UCSD-AML1 (cell line): Measurements from ENCODE around the gene DPEP2.
"Not testable (repeated sequence)": the region's sequence is repeated elsewhere in the genome, so short reads cannot be mapped to it uniquely, and the experiment has no call there.

Experiments used
- DNase-seq: peaks from one replicate; lab custom pipeline; 2025; ENCODE audit not compliant: unreplicated experiment; lab: John Stamatoyannopoulos, UW

Gene DPEP2, protein sequence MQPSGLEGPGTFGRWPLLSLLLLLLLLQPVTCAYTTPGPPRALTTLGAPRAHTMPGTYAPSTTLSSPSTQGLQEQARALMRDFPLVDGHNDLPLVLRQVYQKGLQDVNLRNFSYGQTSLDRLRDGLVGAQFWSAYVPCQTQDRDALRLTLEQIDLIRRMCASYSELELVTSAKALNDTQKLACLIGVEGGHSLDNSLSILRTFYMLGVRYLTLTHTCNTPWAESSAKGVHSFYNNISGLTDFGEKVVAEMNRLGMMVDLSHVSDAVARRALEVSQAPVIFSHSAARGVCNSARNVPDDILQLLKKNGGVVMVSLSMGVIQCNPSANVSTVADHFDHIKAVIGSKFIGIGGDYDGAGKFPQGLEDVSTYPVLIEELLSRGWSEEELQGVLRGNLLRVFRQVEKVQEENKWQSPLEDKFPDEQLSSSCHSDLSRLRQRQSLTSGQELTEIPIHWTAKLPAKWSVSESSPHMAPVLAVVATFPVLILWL

GRCh38 chr16:67998779-67999688 is at the start of gene DPEP2:
Gene DPEP2, minus strand, starts transcription at chr16:67999484. Its CDS starts 6,272 bp downstream, at chr16:67993212.
- DNase-seq = peak; percentile 37

- DNase-seq = no peak
These were observed 48.7 kb upstream of the DPEP2 start for GRCh38 chr16:68047987-68048386.

DNA sequence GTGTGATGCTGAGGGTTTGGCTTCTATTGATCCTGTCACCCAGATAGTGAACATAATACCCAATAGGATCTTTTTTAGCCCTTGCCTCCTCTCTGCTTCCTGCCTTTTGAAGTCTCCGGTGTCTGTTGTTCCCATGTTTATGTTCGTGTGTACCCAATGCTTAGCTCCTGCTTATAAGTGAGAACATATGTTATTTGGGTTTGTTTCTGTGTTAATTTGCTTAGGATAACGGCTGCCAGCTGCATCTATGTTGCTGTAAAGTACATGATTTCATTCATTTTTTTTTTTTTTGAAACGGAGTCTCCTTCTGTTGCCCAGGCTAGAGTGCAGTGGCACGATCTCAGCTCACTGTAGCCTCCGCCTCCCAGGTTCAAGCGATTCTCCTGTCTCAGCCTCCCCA is 46.8 kb upstream of the DPEP2 start:
- DNase-seq = no peak

DNA sequence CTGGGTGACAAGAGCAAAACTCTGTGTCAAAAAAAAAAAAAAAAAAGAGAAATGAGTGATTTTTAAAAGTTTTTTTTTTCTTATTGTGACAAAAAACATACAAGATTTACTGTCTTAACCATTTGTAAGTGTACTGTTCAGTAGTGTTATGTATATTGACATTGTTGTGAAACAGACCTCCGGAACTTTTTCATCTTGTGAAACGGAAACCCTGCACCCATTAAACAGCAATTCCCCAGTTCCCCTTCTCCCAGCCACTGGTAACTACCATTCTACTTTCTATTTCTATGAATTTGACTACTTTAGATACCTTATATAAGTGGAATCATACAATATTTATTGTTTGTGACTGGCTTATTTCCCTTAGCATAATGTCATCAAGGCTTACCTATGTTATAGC is 42.5 kb upstream of the DPEP2 start:
- no peak for DNase-seq

DNA sequence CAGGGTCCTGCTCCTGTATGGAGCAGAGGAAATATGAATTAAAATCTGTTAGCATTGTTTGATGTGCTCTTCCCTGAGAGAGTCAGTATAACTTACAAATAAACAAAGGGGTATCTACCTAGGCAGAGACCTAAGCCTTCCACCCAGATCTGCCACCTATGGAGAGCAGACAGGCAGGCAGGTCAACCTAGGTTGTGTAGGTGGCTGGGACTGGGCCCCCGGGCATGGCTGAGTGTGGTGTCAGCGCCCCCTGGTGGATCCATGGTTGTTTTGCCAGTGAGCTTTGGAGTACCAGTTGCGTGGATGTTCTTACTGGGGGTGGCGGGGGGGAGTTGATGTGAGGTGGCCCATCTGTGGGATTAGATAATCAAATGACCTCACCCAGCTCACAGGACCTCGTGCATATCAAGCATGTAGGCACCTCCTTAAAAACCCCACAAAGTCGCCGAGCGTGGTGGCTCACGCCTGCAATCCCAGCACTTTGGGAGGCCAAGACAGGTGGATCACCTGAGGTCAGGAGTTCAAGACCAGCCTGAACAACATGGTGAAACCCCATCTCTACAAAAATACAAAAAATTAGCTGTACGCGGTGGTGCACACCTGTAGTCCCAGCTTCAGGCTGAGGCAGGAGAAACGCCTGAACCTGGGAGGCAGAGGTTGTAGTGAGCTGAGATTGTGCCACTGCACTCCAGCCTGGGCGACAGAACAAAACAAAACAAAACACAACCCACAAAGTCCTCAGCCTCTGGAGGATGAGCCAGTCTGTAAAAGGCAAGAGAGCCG is 41.4 kb upstream of the DPEP2 start:
- peak; percentile 75 for DNase-seq

GRCh38 chr16:68037841-68038597 is 38.7 kb upstream of the DPEP2 start:
- no peak for DNase-seq

GRCh38 chr16:68035227-68035626 is 35.9 kb upstream of the DPEP2 start:
- no peak for DNase-seq

DNA sequence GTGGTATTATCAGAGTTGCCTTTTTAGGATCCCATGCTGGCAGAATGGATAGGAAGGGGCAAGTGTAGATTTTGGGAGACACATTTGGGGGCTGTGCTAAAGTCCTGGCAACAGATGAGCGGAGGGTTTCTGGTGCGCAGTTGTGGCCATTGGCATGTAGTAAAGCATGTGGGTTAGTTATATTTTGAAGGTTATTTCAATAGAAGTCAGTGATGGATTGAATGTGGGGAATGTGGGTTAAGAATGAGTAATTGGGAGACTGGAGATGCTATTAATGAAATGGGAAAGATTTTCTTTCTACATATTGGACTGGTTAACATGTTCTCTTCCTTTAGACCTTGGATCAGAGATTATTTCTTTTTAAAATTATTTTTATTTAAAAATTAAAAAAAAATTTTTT is 33.8 kb upstream of the DPEP2 start:
- DNase-seq = no peak

- no peak for DNase-seq
These were observed 32.7 kb upstream of the DPEP2 start for GRCh38 chr16:68031951-68032350.

DNA sequence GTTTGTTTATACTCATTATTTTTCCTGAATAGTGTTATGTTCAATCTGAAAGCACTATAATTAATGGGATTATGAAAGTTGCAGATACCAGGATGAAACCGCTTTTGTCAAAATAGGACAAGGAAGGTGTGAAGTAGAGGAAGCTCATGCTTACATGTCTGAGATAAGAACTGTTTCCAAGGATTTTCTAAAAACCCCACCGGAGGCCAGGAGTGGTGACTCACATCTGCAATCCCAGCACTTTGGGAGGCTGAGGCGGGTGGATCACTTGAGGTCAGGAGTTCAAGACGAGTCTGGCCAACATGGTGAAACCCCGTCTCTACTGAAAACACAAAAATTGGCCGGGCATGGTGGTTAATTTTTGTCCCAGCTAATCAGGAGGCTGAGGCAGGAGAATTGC is 30.8 kb upstream of the DPEP2 start:
- not testable (repeated sequence) for DNase-seq

DNA sequence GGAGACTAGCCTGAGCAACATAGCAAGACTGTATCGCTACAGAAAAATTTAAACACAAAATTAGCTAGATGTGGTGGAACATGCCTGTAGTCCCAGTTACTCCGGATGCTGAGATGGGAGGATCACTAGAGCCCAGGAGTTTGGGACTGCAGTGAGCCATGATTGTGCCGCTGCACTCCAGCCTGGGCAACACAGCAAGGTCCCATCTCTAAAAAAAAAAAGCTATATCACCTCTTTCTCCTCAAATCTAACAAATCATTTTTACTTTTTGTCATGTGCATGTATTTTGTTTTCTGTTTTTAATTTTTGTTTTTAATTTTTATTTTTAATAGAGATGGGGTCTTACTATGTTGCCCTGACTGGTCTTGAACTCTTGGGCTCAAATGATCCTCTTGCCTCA is 29.7 kb upstream of the DPEP2 start:
- no peak for DNase-seq

GRCh38 chr16:68022728-68023537 is 23.6 kb upstream of the DPEP2 start, which contains the start of the genes DDX28 and DUS2:
Gene DDX28, minus strand, starts transcription at chr16:68023232. Its CDS starts 30 bp downstream, at chr16:68023202.
Gene DUS2, plus strand, starts transcription at chr16:68023284. Its CDS starts 14,740 bp downstream, at chr16:68038024.
- DNase-seq = peak; percentile 92

DNA sequence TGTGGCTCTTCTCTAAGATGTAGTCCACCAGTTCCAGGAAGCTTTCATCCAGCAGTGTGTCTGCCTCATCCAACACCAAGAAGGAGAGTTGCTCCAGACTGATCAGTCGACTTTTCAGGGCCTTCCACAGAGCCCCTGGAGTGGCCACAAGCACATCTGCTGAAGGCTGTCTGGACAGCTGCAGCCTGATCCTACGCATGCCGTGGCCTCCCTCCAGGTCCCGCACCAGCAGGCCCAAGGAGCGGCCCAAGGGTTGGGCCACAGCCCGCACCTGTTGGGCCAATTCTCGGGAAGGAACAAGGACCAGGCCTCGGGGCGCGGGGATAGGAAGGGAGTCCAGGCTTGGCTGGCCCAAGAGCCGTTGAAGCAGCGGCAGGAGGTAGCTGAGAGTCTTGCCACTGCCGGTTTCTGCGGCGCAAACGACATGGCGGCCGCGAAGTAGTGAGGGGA is 23.0 kb upstream of the DPEP2 start:
- DNase-seq = no peak

DNA sequence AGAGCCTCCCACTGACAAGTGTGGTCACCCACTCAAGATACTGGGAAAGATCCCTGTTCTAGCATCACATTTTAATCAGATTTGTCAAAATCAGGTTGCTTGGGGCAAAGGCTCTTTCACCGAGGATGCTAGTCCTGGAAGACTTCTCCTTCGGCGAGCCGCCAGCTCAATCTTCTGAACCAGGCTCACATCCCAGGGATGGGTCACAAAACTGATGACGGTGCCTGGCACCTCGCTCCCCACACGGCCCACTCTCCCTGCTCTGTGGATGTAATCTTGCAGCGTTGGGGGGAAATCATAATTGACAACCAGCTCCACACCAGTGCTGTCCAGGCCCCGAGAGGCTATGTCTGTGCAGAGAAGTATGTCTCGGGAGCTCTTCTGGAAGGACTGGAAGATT is 22.2 kb upstream of the DPEP2 start:
- DNase-seq = no peak

- DNase-seq = no peak
These were observed 19.9 kb upstream of the DPEP2 start for GRCh38 chr16:68019167-68019680.

- no peak for DNase-seq
These were observed 16.4 kb upstream of the DPEP2 start, which contains the start of gene DPEP2NB for GRCh38 chr16:68015681-68016080. Gene DPEP2NB, minus strand, starts transcription at chr16:68015911. Its CDS starts 141 bp downstream, at chr16:68015770.

DNA sequence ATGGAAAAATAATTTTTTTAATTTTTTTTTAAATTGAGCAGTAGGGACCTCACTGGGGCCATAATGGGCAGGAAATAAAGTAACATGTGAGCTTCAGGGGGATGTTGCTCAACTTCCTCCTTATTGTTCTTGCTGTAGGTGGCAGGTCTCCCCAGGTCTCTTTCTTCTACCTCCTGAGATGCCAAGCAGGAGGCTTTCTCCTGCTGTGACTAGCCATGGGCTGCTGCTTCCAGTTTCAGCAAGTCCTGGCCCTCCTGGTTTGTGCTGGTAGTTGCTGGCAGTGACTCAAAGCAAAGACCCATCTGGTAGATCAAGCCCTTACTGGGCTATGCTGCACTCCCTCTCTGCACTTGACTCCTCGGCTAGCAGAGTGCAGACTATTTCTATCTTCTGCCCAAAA is 14.2 kb upstream of the DPEP2 start:
- DNase-seq = peak; percentile 47

DNA sequence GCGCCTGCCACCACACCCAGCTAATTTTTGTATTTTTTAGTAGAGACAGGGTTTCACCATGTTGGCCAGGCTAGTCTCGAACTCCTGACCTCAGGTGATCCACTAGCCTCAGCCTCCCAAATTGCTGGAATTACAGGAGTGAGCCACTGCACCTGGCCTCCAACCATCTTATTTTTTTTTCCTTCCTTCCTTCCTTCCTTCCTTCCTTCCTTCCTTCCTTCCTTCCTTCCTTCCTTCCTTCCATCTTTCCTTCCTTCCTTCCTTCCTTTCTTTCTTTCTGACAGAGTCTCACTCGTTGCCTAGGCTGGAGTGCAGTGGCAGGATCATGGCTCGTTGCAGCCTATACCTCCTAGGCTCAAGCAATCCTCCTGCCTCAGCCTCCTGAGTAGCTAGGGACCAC is 10.6 kb upstream of the DPEP2 start:
- DNase-seq = not testable (repeated sequence)
